NT2/D1 (cell line): ENCODE measurements around the gene TBX20.
"Not testable (repeated sequence)": the region's sequence is repeated elsewhere in the genome, so short reads cannot be mapped to it uniquely, and the experiment has no call there.

ENCODE experiments used
- DNase-seq: peaks from one replicate; pipeline ENCODE4 v3.0.0-alpha.2; 2011; ENCODE audit warnings: low read depth, low spot score
- H3K27me3 ChIP-seq: 2 replicates; pipeline ENCODE4 v1.6.0; 2011; ENCODE audit warnings: mild to moderate bottlenecking; ENCODE audit not compliant: insufficient read length, insufficient read depth
- H3K36me3 ChIP-seq: 2 replicates; pipeline ENCODE4 v1.6.1; 2011; ENCODE audit warnings: mild to moderate bottlenecking, low read length, mixed read lengths; ENCODE audit not compliant: insufficient read depth, insufficient read length
- H3K4me1 ChIP-seq: 2 replicates; pipeline ENCODE4 v1.5.1; 2011; ENCODE audit not compliant: insufficient read depth, insufficient read length
- H3K4me3 ChIP-seq: 2 replicates; pipeline ENCODE4 v1.5.1; 2011; ENCODE audit warnings: low read depth; ENCODE audit not compliant: insufficient read length
- H3K9ac ChIP-seq: 2 replicates; pipeline ENCODE4 v1.6.0; 2011; ENCODE audit warnings: low read depth; ENCODE audit not compliant: insufficient read length
- H3K9me3 ChIP-seq: 2 replicates; pipeline ENCODE4 v1.5.1; 2011; ENCODE audit warnings: mild to moderate bottlenecking, low read length; ENCODE audit not compliant: insufficient read depth
- SUZ12 ChIP-seq: IDR thresholded peaks from 2 replicates; pipeline ENCODE4 v1.6.1; 2011; ENCODE audit not compliant: insufficient read length, insufficient read depth; ENCODE audit errors: extremely low read depth
- YY1 ChIP-seq: IDR thresholded peaks from 2 replicates; pipeline ENCODE4 v1.6.1; 2011; ENCODE audit not compliant: insufficient read length, insufficient read depth
- ZNF274 ChIP-seq: IDR thresholded peaks from 2 replicates; pipeline ENCODE4 v1.6.1; 2011; ENCODE audit warnings: mild to moderate bottlenecking, low read depth, low read length

Gene TBX20

DNA sequence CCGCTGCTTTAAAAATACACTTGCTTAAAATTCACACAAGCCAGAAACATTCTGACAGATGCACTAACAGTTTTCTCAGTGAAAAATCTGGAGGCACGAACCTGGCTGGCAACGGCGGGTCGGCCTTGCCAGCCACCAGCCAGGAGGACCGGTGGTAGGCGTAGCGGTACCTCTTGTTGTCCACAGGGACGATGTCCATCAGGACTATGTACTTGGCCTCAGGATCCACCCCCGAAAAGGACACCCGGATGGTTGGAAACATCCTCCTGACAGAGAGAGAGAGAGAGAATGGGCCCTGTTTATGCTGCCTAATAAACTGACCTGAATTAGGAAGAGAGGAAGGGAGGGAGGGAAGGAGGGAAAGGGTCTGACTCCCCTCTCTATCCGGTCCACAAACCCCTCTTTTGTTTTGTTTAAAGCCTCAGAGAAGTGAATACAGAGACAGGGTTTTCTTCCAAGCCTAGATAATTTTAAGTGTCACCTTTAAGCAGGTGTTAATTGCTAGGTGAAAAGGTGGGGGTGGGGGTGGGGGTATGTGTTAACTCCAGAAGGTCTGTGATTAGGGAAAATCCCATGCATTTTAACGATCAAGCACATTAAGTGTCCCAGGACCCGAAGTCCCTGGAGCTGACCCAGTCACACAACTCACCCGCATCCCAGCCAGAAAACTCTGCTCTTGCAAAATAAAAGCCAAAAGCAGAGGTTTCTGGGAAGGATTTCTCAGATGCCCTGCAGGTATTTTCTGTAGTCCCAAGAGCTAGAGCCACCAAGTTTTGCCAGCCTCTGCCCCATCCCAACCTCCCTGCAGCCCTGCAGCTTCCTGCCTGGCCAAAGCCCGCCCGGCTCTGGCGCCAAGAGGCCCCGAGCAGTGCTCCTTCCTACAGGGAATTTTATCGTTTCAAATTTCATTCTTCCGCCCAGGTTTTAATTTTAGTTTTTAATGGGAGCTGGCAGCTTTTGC, 5.0 kb downstream of the TBX20 start:
- Histone ChIP-seq H3K9me3 (no peaks in the 10 kb centered on the region), H3K9ac (no peak overlapping the region), H3K27me3 (peaks cover 79% of the 10 kb centered on the region), H3K36me3 (no peaks in the 10 kb centered on the region), H3K4me1 (no peaks in the 10 kb centered on the region), H3K4me3 (peak overlapping the region; percentile 13)
- no peak for TF ChIP-seq YY1
- TF ChIP-seq ZNF274, result no peak
- TF ChIP-seq SUZ12, result no peak
- DNase-seq, result no peak

- TF ChIP-seq ZNF274 (no peak), YY1 (no peak), SUZ12 (no peak)
- H3K36me3 ChIP-seq, result no peaks in the 10 kb centered on the region
- H3K4me3 ChIP-seq, result no peak overlapping the region
- DNase-seq, result no peak
- no peaks in the 10 kb centered on the region for H3K4me1 ChIP-seq
- no peak overlapping the region for H3K9ac ChIP-seq
- peaks cover 59% of the 10 kb centered on the region for H3K27me3 ChIP-seq
- H3K9me3 ChIP-seq, result no peaks in the 10 kb centered on the region
Observed at GRCh38 chr7:35246819-35247218, 7.1 kb downstream of the TBX20 start.

GRCh38 chr7:35241884-35242283, 12.0 kb downstream of the TBX20 start:
- no peak overlapping the region for H3K4me3 ChIP-seq
- H3K36me3 ChIP-seq, result no peaks in the 10 kb centered on the region
- peaks cover 9% of the 10 kb centered on the region for H3K27me3 ChIP-seq
- H3K9ac ChIP-seq, result no peak overlapping the region
- H3K4me1 ChIP-seq, result no peaks in the 10 kb centered on the region
- no peak for DNase-seq
- no peaks in the 10 kb centered on the region for H3K9me3 ChIP-seq
- TF ChIP-seq ZNF274, result no peak
- TF ChIP-seq SUZ12, result no peak
- no peak for TF ChIP-seq YY1

DNA sequence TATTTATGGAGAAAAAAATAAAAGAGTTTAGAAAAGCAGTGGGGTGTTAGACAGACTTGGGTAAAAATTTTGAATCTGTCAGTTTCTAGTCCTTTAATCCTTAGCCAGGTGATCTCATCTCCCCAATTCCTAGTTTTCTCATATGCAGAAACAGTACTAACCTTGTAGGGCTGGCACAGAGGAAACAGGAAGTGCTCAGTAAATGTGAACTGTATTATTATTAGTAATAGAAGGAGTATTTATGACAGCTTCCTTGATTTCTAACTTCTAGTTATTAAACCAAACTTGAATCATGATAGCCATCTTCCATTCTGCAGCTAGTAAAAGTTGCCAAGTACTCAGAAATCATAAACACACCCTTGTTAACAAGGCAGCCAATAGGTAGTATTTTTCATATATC, 12.5 kb downstream of the TBX20 start:
- H3K27me3 ChIP-seq, result peaks cover 6% of the 10 kb centered on the region
- H3K4me3 ChIP-seq, result no peak overlapping the region
- no peak overlapping the region for H3K9ac ChIP-seq
- no peaks in the 10 kb centered on the region for H3K36me3 ChIP-seq
- no peaks in the 10 kb centered on the region for H3K4me1 ChIP-seq
- DNase-seq, result no peak
- TF ChIP-seq ZNF274 (no peak), YY1 (no peak), SUZ12 (no peak)
- no peaks in the 10 kb centered on the region for H3K9me3 ChIP-seq

DNA sequence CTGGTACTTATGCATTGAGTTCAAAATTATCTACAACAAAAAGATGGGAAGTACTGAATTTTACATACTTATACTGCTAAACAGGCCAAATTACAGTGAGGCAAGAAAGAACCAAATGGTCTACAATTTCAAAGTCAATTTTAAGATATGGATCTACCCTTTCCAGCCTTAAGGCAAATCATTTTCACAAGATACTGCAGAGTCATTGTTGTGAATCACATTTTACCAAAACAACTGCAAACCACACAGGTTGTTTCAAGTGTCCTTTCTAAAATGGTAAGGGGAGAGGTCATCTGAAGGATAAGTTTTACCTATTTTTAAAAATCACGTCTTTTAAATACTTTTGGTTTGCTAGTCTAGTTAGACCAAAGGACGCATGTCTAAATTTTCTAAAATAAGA, 12.9 kb downstream of the TBX20 start:
- H3K9ac ChIP-seq, H3K36me3 ChIP-seq, H3K4me3 ChIP-seq, H3K4me1 ChIP-seq, H3K27me3 ChIP-seq, H3K9me3 ChIP-seq, DNase-seq: not testable (repeated sequence)

DNA sequence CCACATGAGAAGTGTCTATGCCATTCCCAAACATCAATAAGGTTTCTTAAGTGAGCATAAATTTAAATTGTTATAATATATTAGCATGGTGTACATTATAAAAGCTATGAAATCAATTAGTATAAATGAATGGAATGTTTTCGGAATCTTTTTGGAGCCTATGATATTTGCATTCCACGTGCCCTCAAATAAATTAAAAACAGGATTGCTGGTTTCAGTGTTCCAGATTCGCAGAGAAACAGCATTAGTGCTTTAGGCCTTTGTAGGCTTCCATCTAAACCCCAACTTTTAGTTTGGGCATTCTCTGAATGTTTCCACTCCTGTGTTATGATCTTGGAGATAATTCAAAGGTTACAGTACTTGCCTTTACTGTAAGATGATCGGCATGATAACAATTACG, 15.4 kb downstream of the TBX20 start:
- not testable (repeated sequence) for H3K9me3 ChIP-seq

DNA sequence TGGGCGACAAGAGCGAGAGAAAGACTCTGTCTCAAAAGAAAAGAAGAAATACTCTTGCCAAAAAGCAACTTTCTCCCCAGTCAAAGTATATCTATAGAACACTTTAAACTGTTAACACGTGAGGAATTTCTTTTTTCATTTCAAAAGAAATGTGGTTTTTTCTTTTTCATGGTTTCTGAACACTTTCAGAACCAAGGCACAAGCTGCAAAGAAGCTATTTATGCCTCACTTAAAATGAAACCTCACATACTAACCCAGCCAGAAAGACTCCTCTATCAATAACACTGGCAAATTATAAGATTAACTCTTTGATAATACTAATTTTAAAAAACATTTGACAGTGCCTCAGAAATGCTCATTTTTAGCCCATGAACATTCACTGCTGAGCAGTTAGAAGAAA, 20.9 kb downstream of the TBX20 start:
- Histone ChIP-seq H3K27me3 (no peaks in the 10 kb centered on the region), H3K36me3 (no peaks in the 10 kb centered on the region), H3K9ac (no peak overlapping the region), H3K9me3 (no peaks in the 10 kb centered on the region), H3K4me3 (no peak overlapping the region), H3K4me1 (no peaks in the 10 kb centered on the region)
- TF ChIP-seq ZNF274 (no peak), YY1 (no peak), SUZ12 (no peak)
- no peak for DNase-seq

More for the DNA sequence above, 15.4 kb downstream of the TBX20 start:
- H3K27me3 ChIP-seq, H3K4me3 ChIP-seq, DNase-seq, H3K9ac ChIP-seq, H3K4me1 ChIP-seq, H3K36me3 ChIP-seq: not testable (repeated sequence)

- DNase-seq, H3K4me1 ChIP-seq, H3K9ac ChIP-seq, H3K9me3 ChIP-seq, H3K4me3 ChIP-seq, H3K27me3 ChIP-seq, H3K36me3 ChIP-seq: not testable (repeated sequence)
Observed at GRCh38 chr7:35231221-35231620, 22.7 kb downstream of the TBX20 start.

- not testable (repeated sequence) for H3K36me3 ChIP-seq, H3K4me1 ChIP-seq, DNase-seq
Observed at GRCh38 chr7:35229116-35229780, 24.7 kb downstream of the TBX20 start.

GRCh38 chr7:35228496-35229051, 25.3 kb downstream of the TBX20 start:
- H3K27me3 ChIP-seq, H3K4me3 ChIP-seq, H3K36me3 ChIP-seq, DNase-seq, H3K9ac ChIP-seq, H3K9me3 ChIP-seq, H3K4me1 ChIP-seq: not testable (repeated sequence)

More at GRCh38 chr7:35229116-35229780, 24.7 kb downstream of the TBX20 start:
- not testable (repeated sequence) for H3K27me3 ChIP-seq, H3K9me3 ChIP-seq, H3K4me3 ChIP-seq, H3K9ac ChIP-seq
